Activated T-helper 17 cell treated with anti-CD3 and anti-CD28 coated beads, Interleukin-2, amount 50 U/mL, for 72 hours (primary cell): Measurements from ENCODE around the gene REM2. TPM values are rescaled to one million over a fixed set of nuclear protein-coding genes. Genes with fewer than 3 reads are reported as not detected.
A peak's percentile ranks its signal among the peaks of the same experiment; 100 is the strongest.
"Not testable (repeated sequence)": the region's sequence is repeated elsewhere in the genome, so short reads cannot be mapped to it uniquely, and the experiment has no call there.

ENCODE experiments used
- ATAC-seq: fragments of 150-1000 bp; cut with Tn5 transposase; replicated peaks from 2 replicates; pipeline ENCODE4 v1.10.0; 2021; ENCODE audit warnings: mild to moderate bottlenecking, moderate library complexity
- H3K27ac Mint-ChIP-seq: one replicate; pipeline ENCODE4 v1.8.0; 2022; ENCODE audit warnings: mixed read lengths
- H3K27me3 Mint-ChIP-seq: one replicate; pipeline ENCODE4 v1.8.0; 2022; ENCODE audit warnings: mixed read lengths
- H3K36me3 Mint-ChIP-seq: one replicate; pipeline ENCODE4 v1.8.0; 2022; ENCODE audit warnings: low read depth, mild to moderate bottlenecking, mixed read lengths
- H3K4me1 Mint-ChIP-seq: one replicate; pipeline ENCODE4 v1.8.0; 2022; ENCODE audit warnings: mixed read lengths
- H3K4me3 Mint-ChIP-seq: one replicate; pipeline ENCODE4 v1.8.0; 2022; ENCODE audit warnings: mild to moderate bottlenecking, mixed read lengths
- H3K9me3 Mint-ChIP-seq: one replicate; pipeline ENCODE4 v1.8.0; 2022; ENCODE audit warnings: mixed read lengths
- total RNA-seq, 2 donors: library from RNA; stranded (reverse); gene quantifications; one replicate each; pipeline ENCODE4 v1.2.3, GENCODE V29; 2022

REM2 gene
- total RNA-seq, 2 donors from 2014 or later = 0.56 to 1.3 TPM

- Mint-ChIP-seq H3K9me3 (no peaks in the 10 kb centered on the region), H3K36me3 (no peaks in the 10 kb centered on the region), H3K4me1 (peaks cover 22% of the 10 kb centered on the region), H3K27me3 (peaks cover 5% of the 10 kb centered on the region), H3K27ac (no peak overlapping the region), H3K4me3 (no peak overlapping the region)
- no peak for ATAC-seq
Measured at GRCh38 chr14:22854963-22855724, 27.9 kb upstream of the REM2 start.

GRCh38 chr14:22856428-22856827 lies 26.6 kb upstream of the REM2 start:
- Mint-ChIP-seq H3K4me3 (no peak overlapping the region), H3K27me3 (peaks cover 5% of the 10 kb centered on the region), H3K36me3 (no peaks in the 10 kb centered on the region), H3K4me1 (peaks cover 18% of the 10 kb centered on the region), H3K9me3 (no peaks in the 10 kb centered on the region), H3K27ac (no peak overlapping the region)
- no peak for ATAC-seq

- not testable (repeated sequence) for ATAC-seq, H3K27me3 Mint-ChIP-seq, H3K9me3 Mint-ChIP-seq, H3K27ac Mint-ChIP-seq, H3K4me3 Mint-ChIP-seq, H3K36me3 Mint-ChIP-seq
- peaks cover 12% of the 10 kb centered on the region for H3K4me1 Mint-ChIP-seq
Measured at GRCh38 chr14:22860377-22860776, 22.6 kb upstream of the REM2 start.

GRCh38 chr14:22861651-22862050 lies 21.4 kb upstream of the REM2 start:
- Mint-ChIP-seq H3K27ac (no peak overlapping the region), H3K9me3 (no peaks in the 10 kb centered on the region), H3K27me3 (no peaks in the 10 kb centered on the region), H3K4me3 (no peak overlapping the region), H3K4me1 (peaks cover 12% of the 10 kb centered on the region), H3K36me3 (no peaks in the 10 kb centered on the region)
- no peak for ATAC-seq

- Mint-ChIP-seq H3K27ac (no peak overlapping the region), H3K4me1 (peaks cover 6% of the 10 kb centered on the region), H3K36me3 (no peaks in the 10 kb centered on the region), H3K4me3 (no peak overlapping the region), H3K9me3 (no peaks in the 10 kb centered on the region), H3K27me3 (no peaks in the 10 kb centered on the region)
- ATAC-seq = no peak
Measured at GRCh38 chr14:22864979-22865378, 18.0 kb upstream of the REM2 start.

GRCh38 chr14:22865424-22866405 lies 17.3 kb upstream of the REM2 start:
- no peaks in the 10 kb centered on the region for H3K36me3 Mint-ChIP-seq
- peak overlapping the region; percentile 76 for H3K27ac Mint-ChIP-seq
- no peak overlapping the region for H3K4me3 Mint-ChIP-seq
- peaks cover 8% of the 10 kb centered on the region for H3K4me1 Mint-ChIP-seq
- H3K9me3 Mint-ChIP-seq = no peaks in the 10 kb centered on the region
- ATAC-seq = no peak
- H3K27me3 Mint-ChIP-seq = no peaks in the 10 kb centered on the region

GRCh38 chr14:22866874-22867273 lies 16.1 kb upstream of the REM2 start:
- Mint-ChIP-seq H3K36me3 (no peaks in the 10 kb centered on the region), H3K4me3 (no peak overlapping the region), H3K4me1 (peaks cover 11% of the 10 kb centered on the region), H3K9me3 (no peaks in the 10 kb centered on the region), H3K27me3 (no peaks in the 10 kb centered on the region), H3K27ac (peak overlapping the region; percentile 76)
- ATAC-seq = no peak

- Mint-ChIP-seq H3K36me3 (peaks cover 36% of the 10 kb centered on the region), H3K4me3 (peak overlapping the region; percentile 99), H3K9me3 (no peaks in the 10 kb centered on the region), H3K27ac (peak overlapping the region; percentile 99), H3K27me3 (no peaks in the 10 kb centered on the region), H3K4me1 (peaks cover 18% of the 10 kb centered on the region)
- no peak for ATAC-seq
Measured at GRCh38 chr14:22870811-22871223, 12.2 kb upstream of the REM2 start.

GRCh38 chr14:22871224-22872032 lies 11.6 kb upstream of the REM2 start, which contains the start of gene LRP10:
TSS of gene LRP10 (plus strand) at chr14:22871740. CDS start at chr14:22872304, 564 bp downstream.
- H3K27ac Mint-ChIP-seq = peak within 1 kb of the TSS; percentile 99
- peaks cover 20% of the 10 kb centered on the region for H3K4me1 Mint-ChIP-seq
- ATAC-seq = peak; percentile 82
- H3K4me3 Mint-ChIP-seq = peak within 1 kb of the TSS; percentile 99
- H3K36me3 Mint-ChIP-seq = peaks cover 42% of the 10 kb centered on the region
- no peaks in the 10 kb centered on the region for H3K27me3 Mint-ChIP-seq
- H3K9me3 Mint-ChIP-seq = no peaks in the 10 kb centered on the region

- peak overlapping the region; percentile 99 for H3K4me3 Mint-ChIP-seq
- peaks cover 16% of the 10 kb centered on the region for H3K4me1 Mint-ChIP-seq
- no peaks in the 10 kb centered on the region for H3K27me3 Mint-ChIP-seq
- peak; percentile 23 for ATAC-seq
- H3K36me3 Mint-ChIP-seq = peaks cover 50% of the 10 kb centered on the region
- H3K27ac Mint-ChIP-seq = peak overlapping the region; percentile 99
- no peaks in the 10 kb centered on the region for H3K9me3 Mint-ChIP-seq
Measured at GRCh38 chr14:22872033-22872832, 10.8 kb upstream of the REM2 start.

GRCh38 chr14:22872833-22873520 lies 10.0 kb upstream of the REM2 start:
- peak overlapping the region; percentile 99 for H3K4me3 Mint-ChIP-seq
- peaks cover 16% of the 10 kb centered on the region for H3K4me1 Mint-ChIP-seq
- peaks cover 57% of the 10 kb centered on the region for H3K36me3 Mint-ChIP-seq
- H3K27me3 Mint-ChIP-seq = no peaks in the 10 kb centered on the region
- H3K9me3 Mint-ChIP-seq = no peaks in the 10 kb centered on the region
- ATAC-seq = no peak
- H3K27ac Mint-ChIP-seq = peak overlapping the region; percentile 99

- H3K36me3 Mint-ChIP-seq = peaks cover 73% of the 10 kb centered on the region
- no peak for ATAC-seq
- H3K4me3 Mint-ChIP-seq = no peak overlapping the region
- H3K27ac Mint-ChIP-seq = no peak overlapping the region
- H3K9me3 Mint-ChIP-seq = no peaks in the 10 kb centered on the region
- peaks cover 22% of the 10 kb centered on the region for H3K4me1 Mint-ChIP-seq
- no peaks in the 10 kb centered on the region for H3K27me3 Mint-ChIP-seq
Measured at GRCh38 chr14:22875003-22875747, 7.8 kb upstream of the REM2 start.
